HS-27A (cell line): ENCODE results near the gene SLC24A5.

ENCODE experiments used
- DNase-seq: peaks from one replicate; pipeline ENCODE4 v3.0.0-alpha.2; 2012; ENCODE audit warnings: low read depth, missing footprints

SLC24A5 gene

GRCh38 chr15:48112242-48112641 lies 8.5 kb upstream of the SLC24A5 start:
- no peak for DNase-seq

DNA sequence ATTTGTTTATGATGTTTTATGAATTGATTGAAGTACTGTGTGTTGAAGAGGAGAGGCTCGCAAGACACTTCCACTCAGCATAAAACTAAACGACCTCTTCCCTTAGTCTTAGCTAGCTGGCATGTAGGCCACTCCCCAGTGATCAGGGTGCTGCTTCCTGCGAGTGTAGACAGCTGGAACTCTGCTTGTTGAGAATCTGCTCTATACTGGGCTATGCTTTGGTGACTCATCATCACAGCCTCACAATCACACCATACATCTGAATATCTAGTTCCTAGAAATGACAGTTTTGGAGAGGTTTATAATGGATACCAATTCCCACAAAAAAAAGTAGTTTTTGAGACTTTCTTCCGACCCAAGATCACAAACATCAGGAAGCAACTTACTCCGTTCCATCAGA lies 1.5 kb upstream of the SLC24A5 start:
- DNase-seq: no peak

DNA sequence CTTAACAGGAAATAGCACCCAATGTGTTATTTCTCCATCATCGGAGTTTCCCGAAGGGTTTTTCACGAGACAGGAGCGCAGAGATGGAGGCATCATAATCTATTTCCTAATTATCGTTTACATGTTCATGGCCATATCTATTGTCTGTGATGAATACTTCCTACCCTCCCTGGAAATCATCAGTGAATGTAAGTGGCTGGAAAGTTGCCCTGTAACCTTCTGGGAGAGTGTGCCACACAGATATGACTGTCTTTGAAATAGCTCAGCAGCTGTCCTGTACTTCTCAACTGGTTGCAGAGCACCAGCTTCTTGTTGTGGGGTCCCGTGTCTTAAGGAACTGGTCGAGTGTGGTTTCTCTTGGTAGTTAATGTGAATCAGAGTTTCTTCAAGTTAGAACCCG lies 1.1 kb downstream of the SLC24A5 start:
- no peak for DNase-seq

- no peak for DNase-seq
Observed at GRCh38 chr15:48126667-48127355, 6.0 kb downstream of the SLC24A5 start.

DNA sequence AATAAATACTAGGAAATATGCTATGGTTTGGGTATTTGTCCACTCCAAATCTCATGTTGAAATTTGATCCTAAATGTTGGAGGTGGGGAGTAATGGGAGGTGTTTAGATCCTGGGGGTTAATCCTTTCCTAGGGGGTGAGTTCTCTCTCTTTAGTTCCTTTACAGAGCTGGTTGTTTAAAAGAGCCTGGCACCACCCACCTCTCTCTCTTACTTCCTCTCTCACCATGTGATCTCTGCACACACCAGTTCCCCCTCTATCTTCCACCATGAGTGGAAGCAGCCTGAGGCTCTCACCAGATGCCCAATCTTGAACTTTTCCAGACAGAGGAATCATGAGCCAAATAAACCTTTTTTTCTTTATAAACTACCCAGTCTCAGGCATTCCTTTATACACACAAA lies 10.5 kb downstream of the SLC24A5 start:
- no peak for DNase-seq

GRCh38 chr15:48132874-48133273 lies 12.1 kb downstream of the SLC24A5 start:
- DNase-seq: no peak

DNA sequence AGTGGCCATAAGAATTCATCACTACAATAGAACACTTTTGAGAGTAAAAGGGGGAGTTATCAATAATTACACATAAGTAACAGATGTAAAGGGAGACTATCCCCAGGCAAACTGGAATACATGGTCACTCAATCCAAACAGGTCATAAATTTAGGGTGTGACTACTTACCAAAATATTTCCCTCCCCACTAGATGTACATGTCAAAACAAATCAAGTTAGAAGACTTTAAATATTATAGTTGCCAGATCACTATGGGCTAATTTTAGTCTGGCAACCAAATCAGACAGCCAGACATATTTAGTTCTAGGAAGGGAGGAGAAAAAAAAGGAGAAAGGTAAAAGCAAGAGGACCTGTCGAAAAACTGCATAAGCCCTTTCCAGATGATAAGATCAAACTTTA lies 23.1 kb downstream of the SLC24A5 start:
- DNase-seq: no peak

GRCh38 chr15:48144889-48145288 lies 24.1 kb downstream of the SLC24A5 start:
- DNase-seq: no peak

DNA sequence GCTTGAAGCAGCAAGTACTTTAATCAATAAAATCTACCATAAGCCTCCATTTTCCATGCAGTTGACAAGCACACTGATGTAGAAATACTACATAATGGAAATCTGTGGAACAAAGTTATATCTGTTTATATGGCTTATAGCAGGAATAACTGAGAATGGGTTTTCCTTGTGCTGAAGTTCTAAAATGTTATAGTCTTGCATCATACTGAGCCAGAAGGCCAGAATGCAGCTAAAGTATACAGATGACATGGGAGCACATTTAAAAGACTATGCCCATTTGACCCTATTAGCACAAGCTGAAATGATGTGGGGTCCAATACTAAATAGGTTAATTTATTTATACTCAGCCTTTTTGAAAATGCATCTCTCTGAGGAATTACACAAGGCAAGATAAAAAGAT lies 25.1 kb downstream of the SLC24A5 start:
- DNase-seq: no peak

DNA sequence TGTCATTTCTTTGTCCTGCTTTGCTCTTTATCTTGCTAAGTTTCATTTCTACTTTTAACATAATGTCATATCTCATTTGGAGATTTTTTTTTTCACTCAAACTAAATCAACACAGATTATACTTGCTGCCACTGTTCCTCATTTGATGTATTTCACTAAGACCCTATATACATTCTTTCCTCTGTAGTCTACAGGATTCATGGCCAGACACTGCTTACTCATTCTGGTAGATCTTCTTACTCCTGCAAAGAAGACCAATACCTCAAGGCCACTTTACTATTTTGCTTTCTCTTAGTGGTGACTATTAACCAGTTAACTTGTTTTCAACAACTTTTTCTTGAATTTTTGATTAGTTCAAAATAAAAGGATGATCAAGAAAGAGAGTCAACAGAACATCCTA lies 26.6 kb downstream of the SLC24A5 start:
- no peak for DNase-seq

- DNase-seq: peak; percentile 62
Observed at GRCh38 chr15:48149858-48150257, 29.1 kb downstream of the SLC24A5 start.

GRCh38 chr15:48153526-48153925 lies 32.7 kb downstream of the SLC24A5 start:
- DNase-seq: no peak

DNA sequence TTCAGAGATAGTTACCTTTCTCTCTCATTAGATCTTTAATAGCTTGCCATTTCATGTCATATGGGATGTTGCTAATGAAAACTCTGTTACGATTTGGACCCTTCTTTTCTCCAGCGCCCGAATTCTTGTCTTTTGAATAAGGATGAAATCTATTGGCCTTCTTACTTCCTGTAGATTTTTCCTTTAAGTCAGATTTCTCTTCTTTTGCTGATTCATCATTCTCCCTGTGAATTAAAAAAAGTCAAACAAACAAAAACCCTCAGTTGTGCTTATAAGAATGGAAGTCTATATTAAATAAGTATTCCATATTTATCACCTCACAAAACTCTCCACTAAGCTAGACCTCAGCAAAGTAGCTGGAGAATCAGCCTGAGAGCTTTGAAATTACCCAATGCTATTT lies 47.8 kb downstream of the SLC24A5 start:
- DNase-seq: no peak

DNA sequence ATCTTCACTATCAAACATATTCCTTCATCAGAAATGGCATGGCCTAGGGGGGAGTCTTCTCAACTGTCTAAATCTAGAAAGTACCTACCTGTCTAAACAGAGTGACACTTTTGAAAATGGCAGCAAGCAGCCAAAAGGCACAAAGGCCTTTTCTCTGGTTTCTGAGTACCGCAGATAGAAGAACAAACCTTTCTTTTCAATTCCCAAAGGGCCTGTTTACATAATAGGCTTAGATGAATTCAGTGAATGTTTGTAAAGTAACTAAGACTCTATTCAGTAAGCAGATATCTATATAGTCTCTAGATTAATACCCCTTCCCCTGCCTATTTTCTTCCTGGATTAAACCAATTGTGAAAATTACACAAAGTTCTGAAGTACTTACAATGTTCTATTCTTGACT lies 50.2 kb downstream of the SLC24A5 start:
- DNase-seq: no peak

GRCh38 chr15:48175126-48175525 lies 54.3 kb downstream of the SLC24A5 start:
- no peak for DNase-seq

DNA sequence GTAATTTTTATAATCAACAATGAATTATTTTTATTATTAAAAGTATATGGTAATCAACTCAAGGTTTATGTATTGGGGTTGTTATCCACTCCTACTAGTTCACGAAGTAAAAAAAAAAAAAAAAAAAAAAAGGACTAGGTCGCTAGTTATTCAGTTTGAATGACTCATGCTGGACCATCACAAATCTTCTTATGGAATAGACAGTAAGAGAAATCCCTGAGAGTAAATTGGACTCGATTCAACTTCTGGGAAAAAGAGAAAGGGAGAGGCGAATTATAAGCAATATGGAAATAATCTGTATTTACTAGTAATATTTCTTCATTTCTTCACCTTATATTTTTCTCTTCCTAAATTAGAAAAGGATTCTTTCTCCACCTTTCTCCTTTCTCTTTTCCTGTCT lies 55.3 kb downstream of the SLC24A5 start:
- no peak for DNase-seq

DNA sequence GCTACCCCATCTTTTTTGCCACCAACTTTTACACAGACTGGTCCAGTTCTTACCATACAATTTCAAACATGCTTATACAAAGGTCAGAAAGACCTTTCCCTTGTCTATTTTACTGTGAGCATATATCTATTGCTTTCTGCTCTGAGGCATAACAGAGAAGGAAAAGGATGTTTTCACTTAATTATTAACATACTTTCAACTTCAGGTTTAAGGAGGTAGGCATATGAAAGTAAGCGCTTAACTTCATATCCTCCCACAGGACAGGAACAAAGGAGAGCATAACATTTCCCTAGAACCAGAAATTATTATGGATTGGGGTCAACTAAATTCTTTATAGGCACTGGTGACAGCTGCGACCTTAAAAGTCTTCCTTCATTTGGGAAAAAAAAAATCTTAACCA lies 56.2 kb downstream of the SLC24A5 start:
- DNase-seq: no peak

DNA sequence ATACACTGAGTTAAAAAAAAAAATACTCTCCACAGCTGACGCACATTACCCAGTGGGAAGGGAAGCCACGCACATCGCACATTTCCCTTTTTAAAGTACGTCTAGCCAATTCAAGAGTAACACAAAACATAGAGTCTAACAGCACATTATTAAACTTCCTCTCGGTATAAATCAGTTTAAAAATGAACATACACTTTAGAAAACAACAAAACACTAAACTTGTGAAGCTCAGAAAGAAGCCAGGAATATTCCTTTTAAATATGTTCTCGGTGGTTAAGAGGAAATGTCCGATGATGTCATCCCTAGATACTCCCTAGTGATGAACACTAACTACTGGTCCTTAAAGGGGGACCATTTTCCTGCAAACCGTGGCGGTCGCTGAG lies 56.6 kb downstream of the SLC24A5 start:
- peak; percentile 35 for DNase-seq

GRCh38 chr15:48177766-48178647 lies 57.2 kb downstream of the SLC24A5 start, which contains the start of gene MYEF2:
Gene MYEF2, minus strand, starts transcription at chr15:48178295. Its CDS starts 58 bp downstream, at chr15:48178237.
- DNase-seq: no peak

GRCh38 chr15:48178648-48178931 lies 57.8 kb downstream of the SLC24A5 start:
- no peak for DNase-seq

DNA sequence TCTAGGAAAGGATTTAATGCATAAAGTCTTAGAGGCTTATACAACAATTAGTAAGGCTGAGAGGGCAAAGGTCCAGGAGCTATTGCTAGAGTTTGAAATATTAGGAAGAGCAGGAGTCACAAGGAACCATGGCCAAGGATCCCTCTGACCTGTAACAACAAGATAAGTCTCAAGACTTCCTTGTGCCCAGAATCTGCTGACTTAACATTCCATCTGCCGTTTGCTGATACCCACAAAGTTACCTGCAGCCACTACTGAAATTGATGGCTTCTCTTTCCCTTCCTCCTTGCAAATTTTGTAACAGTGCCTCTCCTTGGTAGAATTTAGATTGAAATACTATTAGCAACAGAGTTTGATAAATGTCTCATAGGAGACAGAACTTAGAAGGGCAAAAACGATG lies 62.0 kb downstream of the SLC24A5 start:
- no peak for DNase-seq

GRCh38 chr15:48185529-48185928 lies 64.7 kb downstream of the SLC24A5 start:
- no peak for DNase-seq

GRCh38 chr15:48186271-48186670 lies 65.5 kb downstream of the SLC24A5 start:
- DNase-seq: no peak
